T-helper 2 cell treated with Interferon-gamma antibody and Interleukin-4, amounts not matched to agents 100 ng/mL and 5 ng/mL, for 36 hours (primary cell): ENCODE data around the gene TCF25. TPM values are rescaled to one million over a fixed set of nuclear protein-coding genes. Genes with fewer than 3 reads are reported as not detected.

ENCODE experiments used
- intact Hi-C: fragments of 100-400 bp; cut with micrococcal nuclease; formaldehyde crosslinking; loops from one replicate; pipeline ENCODE4 v1.15.1; 2023
- total RNA-seq: library from RNA; stranded (reverse); gene quantifications from 2 replicates; pipeline ENCODE4 v1.2.3, GENCODE V29; 2022

Gene TCF25
- total RNA-seq, 1 donor from 2014 or later: 234 TPM

DNA sequence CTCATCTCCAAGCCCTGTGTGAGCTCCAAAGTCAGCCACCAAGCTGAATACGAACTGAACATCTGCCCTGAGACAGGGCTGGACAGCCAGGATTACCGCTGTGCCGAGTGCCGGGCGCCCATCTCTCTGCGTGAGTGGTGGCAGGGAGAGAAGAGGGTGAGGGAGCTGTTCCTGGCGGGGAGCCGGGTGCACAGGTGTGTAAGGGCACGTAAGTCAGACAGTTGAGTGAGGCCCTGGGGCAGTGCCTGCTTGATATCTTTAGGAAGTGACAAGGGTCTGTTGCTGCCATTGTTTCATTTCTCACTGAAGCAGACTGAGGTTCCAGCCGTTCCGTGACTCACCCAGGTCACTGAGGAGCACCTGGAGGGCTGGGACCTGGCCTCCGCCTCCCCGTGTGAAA lies 87.6 kb downstream of the TCF25 start:
- intact Hi-C loops: no loop called here

Other genes with a start within 250 kb of the TCF25 start
- gene CHMP1A, start 215.9 kb upstream of the TCF25 start, total RNA-seq: 98.8 and 101 TPM in 2 replicates
- gene SPATA33, start 215.8 kb upstream of the TCF25 start, total RNA-seq: 16.6 and 19.5 TPM in 2 replicates
- gene CDK10, start 186.9 kb upstream of the TCF25 start, total RNA-seq: 91.5 and 96.3 TPM in 2 replicates
- gene SPATA2L, start 171.9 kb upstream of the TCF25 start, total RNA-seq: 6.0 and 6.7 TPM in 2 replicates
- 11.9 and 13.0 TPM in 2 replicates for gene VPS9D1, start 152.7 kb upstream of the TCF25 start, total RNA-seq
- 75.6 and 79.0 TPM in 2 replicates for gene ZNF276, start 152.1 kb upstream of the TCF25 start, total RNA-seq
- gene FANCA, start 56.9 kb upstream of the TCF25 start, total RNA-seq: 156 and 173 TPM in 2 replicates
- gene SPIRE2, start 45.1 kb upstream of the TCF25 start, total RNA-seq: 1.2 and 1.3 TPM in 2 replicates
- gene MC1R, start 45.3 kb downstream of the TCF25 start, total RNA-seq: 9.1 and 11.2 TPM in 2 replicates
- 3.9 and 5.1 TPM in 2 replicates for gene TUBB3, start 49.8 kb downstream of the TCF25 start, total RNA-seq
- gene DEF8, start 75.2 kb downstream of the TCF25 start, total RNA-seq: 22.9 and 24.7 TPM in 2 replicates
- gene DBNDD1, start 145.9 kb downstream of the TCF25 start, total RNA-seq: 0.09 and 0.14 TPM in 2 replicates
- not detected in 2 replicates for gene PRDM7, start 203.7 kb downstream of the TCF25 start, total RNA-seq